HepG2 (cell line): ENCODE results near the gene ERP27. TPM values are rescaled to one million over a fixed set of nuclear protein-coding genes. Genes with fewer than 3 reads are reported as not detected.

Experiments
- FOXA1 ChIP-seq, 2 experiments: fragments of 450-650 bp in 1 of 2; sonication (generic) in 1 of 2; formaldehyde crosslinking in 1 of 2; IDR thresholded peaks; 2 replicates each; pipeline versions ENCODE4 v1.4.0 to v1.6.1; 2016 to 2020; ENCODE audit warnings: missing genetic modification reagents in 1 of 2
- KDM5A ChIP-seq: fragments of 200-600 bp; sonication (generic); IDR thresholded peaks from 2 replicates; pipeline ENCODE4 v1.7.0; 2018; ENCODE audit warnings: antibody characterized with exemption, mild to moderate bottlenecking, low read length, borderline replicate concordance
- SOX13 ChIP-seq, 3 experiments: fragments of 450-650 bp in 1 of 3; sonication (generic) in 1 of 3; formaldehyde crosslinking in 1 of 3; IDR thresholded peaks in 2 of 3; conservative IDR thresholded peaks in 1 of 3; 2 replicates each; pipeline versions ENCODE4 v1.5.0 to v1.6.1; 2016 to 2020; ENCODE audit warnings: antibody characterized with exemption in 1 of 3, mild to moderate bottlenecking in 1 of 3, missing compliant biosample characterization in 1 of 3, missing genetic modification reagents in 1 of 3, moderate library complexity in 1 of 3
- ZFYVE20 ChIP-seq: sonication (generic); formaldehyde crosslinking; IDR thresholded peaks from 2 replicates; pipeline ENCODE4 v1.8.0; 2023; ENCODE audit warnings: low read depth, mild to moderate bottlenecking, moderate library complexity, missing genetic modification reagents, borderline replicate concordance
- ZNF143 ChIP-seq: sonication (generic); formaldehyde crosslinking; IDR thresholded peaks from 2 replicates; pipeline ENCODE4 v1.4.0; 2020; ENCODE audit warnings: missing genetic modification reagents
- ZNF180 ChIP-seq: sonication (generic); formaldehyde crosslinking; IDR thresholded peaks from 2 replicates; pipeline ENCODE4 v1.4.0; 2020; ENCODE audit warnings: low read depth, missing genetic modification reagents, borderline replicate concordance
- polyA plus RNA-seq, 8 experiments: library from polyadenylated mRNA; depleted of rRNA in 3 of 8; stranded (reverse) in 7 of 8; unstranded in 1 of 8; fragments of >200 nt; fragmentation: Illumina TruSeq in 4 of 8; extraction: Trizol in 4 of 8; gene quantifications; 2 replicates each; pipeline versions ENCODE4 v1.2.1 to v1.2.3, GENCODE V29; 2011 to 2016; ENCODE audit warnings: low read depth in 4 of 8, missing spikeins in 1 of 8, mixed read lengths in 1 of 8; ENCODE audit not compliant: insufficient read depth in 1 of 8
- total RNA-seq, 5 experiments: library from RNA; depleted of rRNA; stranded (reverse); fragments of >200 nt; fragmentation: Illumina TruSeq; extraction: Trizol; gene quantifications; 2 replicates each; pipeline ENCODE4 v1.2.3, GENCODE V29; 2016; ENCODE audit warnings: low read depth in 1 of 5
- TF ChIP-seq, protein P1 (sequence below): sonication (generic); formaldehyde crosslinking; IDR thresholded peaks from 2 replicates; pipeline ENCODE4 v1.4.0; 2020; ENCODE audit warnings: mild to moderate bottlenecking, missing genetic modification reagents, borderline replicate concordance
- TF ChIP-seq, protein P2 (sequence below): sonication (generic); formaldehyde crosslinking; IDR thresholded peaks from 2 replicates; pipeline ENCODE4 v1.8.0; 2022; ENCODE audit warnings: missing genetic modification reagents, low read depth, mild to moderate bottlenecking, borderline replicate concordance
- TF ChIP-seq, protein P3 (sequence below): sonication (generic); formaldehyde crosslinking; IDR thresholded peaks from 2 replicates; pipeline ENCODE4 v1.4.0; 2020; ENCODE audit warnings: mild to moderate bottlenecking, missing genetic modification reagents, borderline replicate concordance
- TF ChIP-seq, protein P4 (sequence below): sonication (generic); formaldehyde crosslinking; IDR thresholded peaks from 2 replicates; pipeline ENCODE4 v1.8.1; 2023; ENCODE audit warnings: mild to moderate bottlenecking, missing genetic modification reagents

ERP27 gene
- total and polyA plus RNA-seq, 2 of the 13 experiments (the other 11 are each of a cell fraction or from before 2014, with no cell fraction given) = 1.8 to 6.6 TPM

DNA sequence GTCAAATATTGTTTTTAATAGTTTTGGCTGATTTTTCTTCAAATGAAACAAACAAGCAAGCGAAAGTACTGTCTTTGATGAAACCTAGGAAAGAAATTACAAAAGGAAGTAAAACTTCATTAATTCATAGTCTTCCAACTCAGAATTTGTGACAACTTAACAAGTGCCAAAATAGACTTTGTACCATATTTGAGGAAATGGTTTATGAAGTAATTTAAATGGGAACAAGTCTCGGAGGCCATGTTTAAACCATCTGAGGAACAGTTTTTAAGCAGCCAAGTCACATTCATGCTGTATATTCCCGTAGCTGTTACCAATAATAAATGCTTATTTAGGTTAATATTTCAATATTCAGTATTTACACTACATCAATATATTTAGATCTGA lies 23.8 kb upstream of the ERP27 start (continued):
- TF ChIP-seq, protein P1, sequence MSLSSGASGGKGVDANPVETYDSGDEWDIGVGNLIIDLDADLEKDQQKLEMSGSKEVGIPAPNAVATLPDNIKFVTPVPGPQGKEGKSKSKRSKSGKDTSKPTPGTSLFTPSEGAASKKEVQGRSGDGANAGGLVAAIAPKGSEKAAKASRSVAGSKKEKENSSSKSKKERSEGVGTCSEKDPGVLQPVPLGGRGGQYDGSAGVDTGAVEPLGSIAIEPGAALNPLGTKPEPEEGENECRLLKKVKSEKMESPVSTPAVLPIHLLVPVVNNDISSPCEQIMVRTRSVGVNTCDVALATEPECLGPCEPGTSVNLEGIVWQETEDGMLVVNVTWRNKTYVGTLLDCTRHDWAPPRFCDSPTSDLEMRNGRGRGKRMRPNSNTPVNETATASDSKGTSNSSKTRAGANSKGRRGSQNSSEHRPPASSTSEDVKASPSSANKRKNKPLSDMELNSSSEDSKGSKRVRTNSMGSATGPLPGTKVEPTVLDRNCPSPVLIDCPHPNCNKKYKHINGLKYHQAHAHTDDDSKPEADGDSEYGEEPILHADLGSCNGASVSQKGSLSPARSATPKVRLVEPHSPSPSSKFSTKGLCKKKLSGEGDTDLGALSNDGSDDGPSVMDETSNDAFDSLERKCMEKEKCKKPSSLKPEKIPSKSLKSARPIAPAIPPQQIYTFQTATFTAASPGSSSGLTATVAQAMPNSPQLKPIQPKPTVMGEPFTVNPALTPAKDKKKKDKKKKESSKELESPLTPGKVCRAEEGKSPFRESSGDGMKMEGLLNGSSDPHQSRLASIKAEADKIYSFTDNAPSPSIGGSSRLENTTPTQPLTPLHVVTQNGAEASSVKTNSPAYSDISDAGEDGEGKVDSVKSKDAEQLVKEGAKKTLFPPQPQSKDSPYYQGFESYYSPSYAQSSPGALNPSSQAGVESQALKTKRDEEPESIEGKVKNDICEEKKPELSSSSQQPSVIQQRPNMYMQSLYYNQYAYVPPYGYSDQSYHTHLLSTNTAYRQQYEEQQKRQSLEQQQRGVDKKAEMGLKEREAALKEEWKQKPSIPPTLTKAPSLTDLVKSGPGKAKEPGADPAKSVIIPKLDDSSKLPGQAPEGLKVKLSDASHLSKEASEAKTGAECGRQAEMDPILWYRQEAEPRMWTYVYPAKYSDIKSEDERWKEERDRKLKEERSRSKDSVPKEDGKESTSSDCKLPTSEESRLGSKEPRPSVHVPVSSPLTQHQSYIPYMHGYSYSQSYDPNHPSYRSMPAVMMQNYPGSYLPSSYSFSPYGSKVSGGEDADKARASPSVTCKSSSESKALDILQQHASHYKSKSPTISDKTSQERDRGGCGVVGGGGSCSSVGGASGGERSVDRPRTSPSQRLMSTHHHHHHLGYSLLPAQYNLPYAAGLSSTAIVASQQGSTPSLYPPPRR = no peak
- TF ChIP-seq FOXA1 (IDR thresholded peaks at IDR 0.05) (no peak), FOXA1 (CRISPR knock-in tag; IDR thresholded peaks at IDR 0.05) (no peak), ZNF180 (CRISPR knock-in tag) (no peak), ZFYVE20 (CRISPR knock-in tag) (no peak), SOX13 (IDR thresholded peaks at IDR 0.05) (no peak), SOX13 (CRISPR knock-in tag; conservative IDR thresholded peaks at IDR 0.05 in 1 of 2, IDR thresholded peaks at IDR 0.05 in 1 of 2) (no peak), KDM5A (no peak), ZNF143 (CRISPR knock-in tag) (no peak)
- TF ChIP-seq, protein P2, sequence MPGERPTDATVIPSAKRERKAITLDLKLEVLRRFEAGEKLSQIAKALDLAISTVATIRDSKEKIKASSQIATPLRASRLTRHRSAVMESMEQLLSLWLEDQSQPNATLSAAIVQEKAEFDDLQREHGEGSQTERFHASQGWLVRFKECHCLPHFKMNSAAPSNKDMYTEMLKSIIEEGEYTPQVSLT (CRISPR knock-in tag) = no peak
- TF ChIP-seq, protein P3, sequence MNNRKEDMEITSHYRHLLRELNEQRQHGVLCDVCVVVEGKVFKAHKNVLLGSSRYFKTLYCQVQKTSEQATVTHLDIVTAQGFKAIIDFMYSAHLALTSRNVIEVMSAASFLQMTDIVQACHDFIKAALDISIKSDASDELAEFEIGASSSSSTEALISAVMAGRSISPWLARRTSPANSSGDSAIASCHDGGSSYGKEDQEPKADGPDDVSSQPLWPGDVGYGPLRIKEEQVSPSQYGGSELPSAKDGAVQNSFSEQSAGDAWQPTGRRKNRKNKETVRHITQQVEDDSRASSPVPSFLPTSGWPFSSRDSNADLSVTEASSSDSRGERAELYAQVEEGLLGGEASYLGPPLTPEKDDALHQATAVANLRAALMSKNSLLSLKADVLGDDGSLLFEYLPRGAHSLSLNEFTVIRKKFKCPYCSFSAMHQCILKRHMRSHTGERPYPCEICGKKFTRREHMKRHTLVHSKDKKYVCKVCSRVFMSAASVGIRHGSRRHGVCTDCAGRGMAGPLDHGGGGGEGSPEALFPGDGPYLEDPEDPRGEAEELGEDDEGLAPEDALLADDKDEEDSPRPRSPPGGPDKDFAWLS (CRISPR knock-in tag) = no peak
- TF ChIP-seq, protein P4, sequence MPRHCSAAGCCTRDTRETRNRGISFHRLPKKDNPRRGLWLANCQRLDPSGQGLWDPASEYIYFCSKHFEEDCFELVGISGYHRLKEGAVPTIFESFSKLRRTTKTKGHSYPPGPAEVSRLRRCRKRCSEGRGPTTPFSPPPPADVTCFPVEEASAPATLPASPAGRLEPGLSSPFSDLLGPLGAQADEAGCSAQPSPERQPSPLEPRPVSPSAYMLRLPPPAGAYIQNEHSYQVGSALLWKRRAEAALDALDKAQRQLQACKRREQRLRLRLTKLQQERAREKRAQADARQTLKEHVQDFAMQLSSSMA (CRISPR knock-in tag) = no peak
